Aorta (tissue), 5 donors: ENCODE results near the gene RGMA. TPM values are rescaled to one million over a fixed set of nuclear protein-coding genes. Genes with fewer than 3 reads are reported as not detected.

Source experiments
- ATAC-seq: fragments of 200-7000 bp; cut with Tn5 transposase; one replicate; pipeline ENCODE4 v1.9.1; 2022; ENCODE audit warnings: moderate library complexity; ENCODE audit not compliant: low FRiP score
- DNase-seq, 2 donors: peaks; one replicate each; pipeline ENCODE4 v3.0.0-alpha.2; 2020
- H3K27ac ChIP-seq, 2 donors: one replicate each; pipeline ENCODE4 v1.5.1; 2013; ENCODE audit warnings: low read length in 2 of 2, mild to moderate bottlenecking in 2 of 2, moderate library complexity in 2 of 2, control low read depth in 1 of 2, inconsistent platforms in 1 of 2, low read depth in 1 of 2
- H3K27me3 ChIP-seq, 2 donors: one replicate each; pipeline ENCODE4 v1.6.1; 2013; ENCODE audit warnings: control low read depth in 1 of 2, low read length in 1 of 2, mild to moderate bottlenecking in 1 of 2, moderate library complexity in 1 of 2; ENCODE audit not compliant: insufficient read depth in 2 of 2, control insufficient read depth in 1 of 2
- H3K36me3 ChIP-seq, 2 donors: one replicate each; pipeline ENCODE4 v1.6.1; 2013; ENCODE audit warnings: control low read depth in 1 of 2, low read length in 1 of 2, mild to moderate bottlenecking in 1 of 2; ENCODE audit not compliant: insufficient read depth in 2 of 2, control insufficient read depth in 1 of 2
- H3K4me1 ChIP-seq, 2 donors: one replicate each; pipeline ENCODE4 v1.6.1; 2013; ENCODE audit warnings: low read length in 2 of 2, control low read depth in 1 of 2, mild to moderate bottlenecking in 1 of 2, moderate library complexity in 1 of 2; ENCODE audit not compliant: insufficient read depth in 2 of 2, control insufficient read depth in 1 of 2
- H3K4me3 ChIP-seq, 2 donors: one replicate each; pipeline ENCODE4 v1.5.1; 2013; ENCODE audit warnings: low read length in 2 of 2, control low read depth in 1 of 2, mild to moderate bottlenecking in 1 of 2
- H3K9me3 ChIP-seq: one replicate; pipeline ENCODE4 v1.6.1; 2013; ENCODE audit warnings: mild to moderate bottlenecking, low read length; ENCODE audit not compliant: control insufficient read depth
- WGBS, 2 donors: extraction: QIAGEN DNeasy Blood & Tissue Kit; methylation state at CpG; one replicate each; pipeline ENCODE4 v1.1.7; 2013; 5-methylcytosine and 5-hydroxymethylcytosine counted together
- intact Hi-C, 2 donors: fragments of 100-400 bp; cut with DNase I; formaldehyde crosslinking; loops; one replicate each; pipeline versions ENCODE4 v1.14.2 to v1.15.0; 2022
- polyA plus RNA-seq, 2 donors: library from polyadenylated mRNA; stranded (reverse); fragments of 200-250 nt; gene quantifications; one replicate each; pipeline ENCODE4 v1.2.3, GENCODE V29; 2013
- total RNA-seq, 2 donors: library from RNA; stranded (reverse); fragmentation: NEBNext Ultra II Directional; extraction: Animal tissue kit (Norgen Biotek cat#: 25700); gene quantifications; one replicate each; pipeline ENCODE4 v1.2.1, GENCODE V29; 2021
- donor health status: healthy with polysubstance abuse.
- donor health status: Bipolar disorder and iron deficiency.
- donor health status: DM: no; HTN: no; CAD: no.
- donor health status: DM: no; HTN: no; CAD: no.
- donor health status: DM: yes; HTN: yes; CAD: no.

RGMA gene
- total and polyA plus RNA-seq, 4 donors: 4.4 to 50.3 (median 19.4) TPM

GRCh38 chr15:93049914-93050578 lies 39.0 kb downstream of the RGMA start:
- 79 to 85% methylated on average over 15 of the region's 15 CpGs for WGBS, 2 donors
- ATAC-seq (no peak), DNase-seq (no peak)
- no peak overlapping the region for H3K27ac ChIP-seq
- peaks cover 0 to 3% of the 10 kb centered on the region in 2 donors for H3K36me3 ChIP-seq
- H3K9me3 ChIP-seq: no peaks in the 10 kb centered on the region
- no peaks in the 10 kb centered on the region for H3K27me3 ChIP-seq
- no peak overlapping the region for H3K4me3 ChIP-seq
- intact Hi-C loops: no loop called here
- H3K4me1 ChIP-seq: no peaks in the 10 kb centered on the region

- no peaks in the 10 kb centered on the region for H3K9me3 ChIP-seq
- ATAC-seq: no peak
- WGBS, 2 donors: 72 to 73% methylated on average over 8 of the region's 8 CpGs
- intact Hi-C loops: no loop called here
- peaks cover 0 to 3% of the 10 kb centered on the region in 2 donors for H3K36me3 ChIP-seq
- DNase-seq: no peak
- no peak overlapping the region for H3K27ac ChIP-seq
- no peak overlapping the region for H3K4me3 ChIP-seq
- H3K27me3 ChIP-seq: no peaks in the 10 kb centered on the region
- H3K4me1 ChIP-seq: no peaks in the 10 kb centered on the region
These were observed 39.8 kb downstream of the RGMA start for GRCh38 chr15:93049233-93049632.

- Histone ChIP-seq H3K4me3 (no peak overlapping the region), H3K27ac (no peak overlapping the region), H3K4me1 (no peaks in the 10 kb centered on the region), H3K27me3 (no peaks in the 10 kb centered on the region), H3K9me3 (no peaks in the 10 kb centered on the region), H3K36me3 (peaks cover 0 to 3% of the 10 kb centered on the region in 2 donors)
- ATAC-seq (no peak), DNase-seq (no peak)
- intact Hi-C loops: no loop called here
- WGBS, 2 donors: 43 to 53% methylated on average over 15 to 16 of the region's 16 CpGs
These were observed 40.3 kb downstream of the RGMA start for GRCh38 chr15:93048759-93049161.

GRCh38 chr15:93048426-93048721 lies 40.6 kb downstream of the RGMA start:
- no peak overlapping the region for H3K4me3 ChIP-seq
- ATAC-seq: no peak

GRCh38 chr15:93047621-93048425 lies 41.2 kb downstream of the RGMA start:
- Histone ChIP-seq H3K36me3 (peaks cover 0 to 3% of the 10 kb centered on the region in 2 donors), H3K27me3 (no peaks in the 10 kb centered on the region), H3K27ac (no peak overlapping the region), H3K4me1 (no peaks in the 10 kb centered on the region), H3K9me3 (no peaks in the 10 kb centered on the region), H3K4me3 (no peak overlapping the region)
- 91 to 94% methylated on average over 17 to 18 of the region's 18 CpGs for whole genome bisulfite sequencing, 2 donors
- DNase-seq (no peak), ATAC-seq (no peak)
- intact Hi-C loops: no loop called here

More at GRCh38 chr15:93048426-93048721, 40.6 kb downstream of the RGMA start:
- intact Hi-C loops: no loop called here
- no peaks in the 10 kb centered on the region for H3K9me3 ChIP-seq
- 93% methylated on average over 13 to 14 of the region's 14 CpGs for WGBS, 2 donors
- H3K4me1 ChIP-seq: no peaks in the 10 kb centered on the region
- H3K36me3 ChIP-seq: peaks cover 0 to 3% of the 10 kb centered on the region in 2 donors
- DNase-seq: no peak
- no peaks in the 10 kb centered on the region for H3K27me3 ChIP-seq
- no peak overlapping the region for H3K27ac ChIP-seq

GRCh38 chr15:93046721-93047120 lies 42.3 kb downstream of the RGMA start:
- no peaks in the 10 kb centered on the region for H3K4me1 ChIP-seq
- ATAC-seq: no peak

GRCh38 chr15:93046120-93046519 lies 42.9 kb downstream of the RGMA start:
- no peaks in the 10 kb centered on the region for H3K9me3 ChIP-seq
- intact Hi-C loops: no loop called here
- H3K27ac ChIP-seq: no peak overlapping the region
- H3K36me3 ChIP-seq: peaks cover 0 to 3% of the 10 kb centered on the region in 2 donors
- WGBS, 2 donors: 96 to 98% methylated on average over 4 of the region's 4 CpGs
- ATAC-seq (no peak), DNase-seq (no peak)
- H3K4me3 ChIP-seq: no peak overlapping the region
- no peaks in the 10 kb centered on the region for H3K4me1 ChIP-seq
- no peaks in the 10 kb centered on the region for H3K27me3 ChIP-seq

More at GRCh38 chr15:93046721-93047120, 42.3 kb downstream of the RGMA start:
- WGBS, 2 donors: 70 to 80% methylated on average over 7 of the region's 7 CpGs
- Histone ChIP-seq H3K27me3 (no peaks in the 10 kb centered on the region), H3K4me3 (no peak overlapping the region), H3K36me3 (peaks cover 0 to 3% of the 10 kb centered on the region in 2 donors), H3K9me3 (no peaks in the 10 kb centered on the region), H3K27ac (no peak overlapping the region)
- no peak for DNase-seq
- intact Hi-C loops: no loop called here

GRCh38 chr15:93045191-93045785 lies 43.7 kb downstream of the RGMA start:
- no peaks in the 10 kb centered on the region for H3K4me1 ChIP-seq
- no peaks in the 10 kb centered on the region for H3K27me3 ChIP-seq
- H3K36me3 ChIP-seq: peaks cover 0 to 1% of the 10 kb centered on the region in 2 donors
- no peak overlapping the region for H3K27ac ChIP-seq
- H3K9me3 ChIP-seq: no peaks in the 10 kb centered on the region
- peak; percentile 24 to 72 for DNase-seq
- 94 to 96% methylated on average over 27 of the region's 27 CpGs for WGBS, 2 donors
- no peak overlapping the region for H3K4me3 ChIP-seq
- ATAC-seq: no peak
- intact Hi-C loops: no loop called here
